Cardiac muscle cell (in vitro differentiated cells and primary cell): ENCODE results near the gene SLC4A1AP. TPM values are rescaled to one million over a fixed set of nuclear protein-coding genes. Genes with fewer than 3 reads are reported as not detected.

Experiments used
- DNase-seq, 2 donors: peaks; one replicate each; pipeline versions ENCODE4 v3.0.0 to v3.0.0-alpha.2; 2010 to 2017; ENCODE audit warnings: low read depth in 1 of 2, low spot score in 1 of 2
- H3K27ac ChIP-seq: fragments of 200-600 bp; sonication (generic); 2 replicates; pipeline ENCODE4 v1.5.1; 2016
- H3K27me3 ChIP-seq: fragments of 200-600 bp; sonication (generic); 2 replicates; pipeline ENCODE4 v1.6.0; 2016; ENCODE audit warnings: control low read depth
- H3K36me3 ChIP-seq: fragments of 200-600 bp; sonication (generic); 2 replicates; pipeline ENCODE4 v1.5.1; 2016; ENCODE audit warnings: control low read depth
- H3K4me1 ChIP-seq: fragments of 200-600 bp; sonication (generic); 2 replicates; pipeline ENCODE4 v1.8.1; 2017; ENCODE audit warnings: low read depth, mild to moderate bottlenecking, mixed run types
- H3K4me3 ChIP-seq: fragments of 200-600 bp; sonication (generic); 2 replicates; pipeline ENCODE4 v1.5.1; 2016; ENCODE audit warnings: mild to moderate bottlenecking
- H3K9me3 ChIP-seq: fragments of 200-600 bp; sonication (generic); 2 replicates; pipeline ENCODE4 v1.5.1; 2017; ENCODE audit warnings: low read depth, mild to moderate bottlenecking, control low read depth
- polyA plus RNA-seq: library from polyadenylated mRNA; unstranded; fragments of >200 nt; fragmentation: Nextera tagmentation; extraction: Ambion mirVana; gene quantifications from 2 replicates; pipeline ENCODE4 v1.2.1, GENCODE V29; 2016
- total RNA-seq: library from RNA; depleted of rRNA; stranded (reverse); fragments of >200 nt; gene quantifications from 2 replicates; pipeline ENCODE4 v1.2.3, GENCODE V29; 2016
- TF ChIP-seq, protein P1 (sequence below): IDR thresholded peaks from 2 replicates; pipeline ENCODE4 v1.5.1; 2012; ENCODE audit warnings: low read depth, mild to moderate bottlenecking, low read length

Gene SLC4A1AP
- total and polyA plus RNA-seq, 2 experiments from 2014 or later: 34.8 to 35.9 TPM

DNA sequence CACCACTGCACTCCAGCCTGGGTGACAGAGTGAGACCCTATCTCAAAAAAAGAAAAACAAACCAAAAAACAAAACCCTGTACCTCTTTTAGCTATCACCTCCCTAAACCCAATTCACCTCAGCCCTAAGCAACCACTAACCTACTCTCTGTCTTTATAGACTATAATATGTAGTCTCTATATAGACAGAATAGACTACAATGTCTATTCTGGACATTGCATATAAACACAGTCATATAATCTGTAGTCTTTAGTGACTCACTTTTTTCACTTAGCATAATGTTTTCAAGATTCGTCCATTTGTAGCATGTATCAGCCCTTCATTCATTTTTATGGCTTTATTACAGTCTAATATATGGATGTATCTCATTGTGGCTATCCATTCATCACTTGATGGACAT lies 70.6 kb downstream of the SLC4A1AP start:
- no peak overlapping the region for H3K4me3 ChIP-seq

DNA sequence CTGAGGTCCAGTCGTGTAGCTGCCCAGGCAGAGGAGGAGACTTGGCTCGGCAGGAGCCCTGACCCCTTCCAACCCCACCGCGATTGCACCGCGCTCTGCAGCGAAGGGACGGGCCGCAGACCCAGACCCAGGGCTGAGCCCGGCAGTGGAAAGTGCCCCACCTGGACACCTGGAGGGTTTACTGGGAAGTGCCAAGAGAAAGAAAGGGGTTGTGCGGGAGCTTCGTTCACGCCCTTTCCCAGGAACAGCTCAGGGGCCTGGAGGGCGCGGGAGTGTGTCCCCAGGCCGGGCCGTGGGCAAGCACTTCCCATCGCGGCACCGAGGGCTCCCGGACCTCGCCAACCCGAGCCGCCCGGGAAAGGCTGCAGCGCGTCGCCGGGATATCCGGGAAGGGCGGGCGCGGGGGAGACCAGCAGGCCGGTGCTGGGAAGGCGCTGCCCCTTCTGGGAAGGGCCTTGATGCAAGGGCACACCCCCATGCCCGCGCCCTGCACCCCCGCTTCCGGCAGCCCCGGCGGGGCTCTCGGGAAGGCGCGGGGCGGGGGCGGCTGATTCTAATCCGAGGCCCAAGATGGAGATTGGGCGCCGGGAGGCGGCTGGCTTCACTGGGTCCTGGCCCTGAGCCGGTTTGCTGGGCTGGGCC lies 71.7 kb downstream of the SLC4A1AP start:
- no peak overlapping the region for H3K27ac ChIP-seq
- TF ChIP-seq, protein P1, sequence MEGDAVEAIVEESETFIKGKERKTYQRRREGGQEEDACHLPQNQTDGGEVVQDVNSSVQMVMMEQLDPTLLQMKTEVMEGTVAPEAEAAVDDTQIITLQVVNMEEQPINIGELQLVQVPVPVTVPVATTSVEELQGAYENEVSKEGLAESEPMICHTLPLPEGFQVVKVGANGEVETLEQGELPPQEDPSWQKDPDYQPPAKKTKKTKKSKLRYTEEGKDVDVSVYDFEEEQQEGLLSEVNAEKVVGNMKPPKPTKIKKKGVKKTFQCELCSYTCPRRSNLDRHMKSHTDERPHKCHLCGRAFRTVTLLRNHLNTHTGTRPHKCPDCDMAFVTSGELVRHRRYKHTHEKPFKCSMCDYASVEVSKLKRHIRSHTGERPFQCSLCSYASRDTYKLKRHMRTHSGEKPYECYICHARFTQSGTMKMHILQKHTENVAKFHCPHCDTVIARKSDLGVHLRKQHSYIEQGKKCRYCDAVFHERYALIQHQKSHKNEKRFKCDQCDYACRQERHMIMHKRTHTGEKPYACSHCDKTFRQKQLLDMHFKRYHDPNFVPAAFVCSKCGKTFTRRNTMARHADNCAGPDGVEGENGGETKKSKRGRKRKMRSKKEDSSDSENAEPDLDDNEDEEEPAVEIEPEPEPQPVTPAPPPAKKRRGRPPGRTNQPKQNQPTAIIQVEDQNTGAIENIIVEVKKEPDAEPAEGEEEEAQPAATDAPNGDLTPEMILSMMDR: no peak
- peaks cover 7% of the 10 kb centered on the region for H3K27me3 ChIP-seq
- no peaks in the 10 kb centered on the region for H3K36me3 ChIP-seq
- peak overlapping the region; percentile 22 for H3K4me3 ChIP-seq
- no peaks in the 10 kb centered on the region for H3K9me3 ChIP-seq
- peak; percentile 48 to 90 for DNase-seq
- peaks cover 8% of the 10 kb centered on the region for H3K4me1 ChIP-seq

More for the DNA sequence above, 70.6 kb downstream of the SLC4A1AP start:
- DNase-seq: no peak
- no peak overlapping the region for H3K27ac ChIP-seq
- TF ChIP-seq, protein P1: no peak
- H3K27me3 ChIP-seq: peaks cover 7% of the 10 kb centered on the region
- peaks cover 8% of the 10 kb centered on the region for H3K4me1 ChIP-seq
- H3K36me3 ChIP-seq: no peaks in the 10 kb centered on the region
- H3K9me3 ChIP-seq: no peaks in the 10 kb centered on the region

DNA sequence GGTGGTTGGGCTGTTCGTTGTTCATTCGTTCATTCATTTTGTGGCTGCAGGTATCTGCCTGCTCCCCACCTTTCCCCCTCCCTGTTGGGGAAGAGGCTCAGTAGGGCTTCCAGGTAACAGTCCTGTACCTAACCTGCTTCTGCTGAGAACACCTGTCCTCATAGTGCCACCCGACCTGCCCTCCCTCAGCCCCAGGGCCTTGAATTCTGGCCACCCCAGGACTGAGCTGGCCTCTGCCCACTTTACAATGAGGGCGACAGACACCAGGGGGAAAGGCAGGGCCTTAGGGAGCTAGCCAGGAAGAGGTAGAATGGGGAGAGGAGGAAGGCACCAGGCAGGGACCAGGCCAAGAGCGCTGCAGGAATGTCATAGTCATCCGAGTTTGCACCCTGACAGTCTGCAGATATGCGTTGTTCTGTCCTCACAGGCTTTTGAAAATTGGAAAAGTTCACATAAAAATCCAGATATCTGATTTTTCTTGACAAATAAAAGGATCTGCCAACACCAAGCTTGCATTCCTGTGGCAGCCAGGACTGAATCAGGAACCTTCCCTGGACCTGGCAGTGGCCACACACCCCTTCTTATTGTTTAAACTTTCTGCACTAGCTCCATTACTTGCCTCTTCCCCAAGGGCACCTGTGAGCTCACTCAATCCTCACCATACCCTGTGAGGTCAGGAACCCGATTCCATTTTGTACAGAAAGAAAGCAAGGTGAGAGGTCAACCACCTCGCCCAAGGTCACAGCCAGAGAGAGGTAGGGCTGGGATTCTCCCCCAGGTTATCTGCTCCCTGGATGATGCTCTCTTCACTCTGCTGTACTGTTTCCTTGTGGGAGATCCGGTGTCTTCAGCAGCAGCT lies 72.6 kb downstream of the SLC4A1AP start:
- Histone ChIP-seq H3K4me3 (no peak overlapping the region), H3K4me1 (peaks cover 8% of the 10 kb centered on the region), H3K27ac (no peak overlapping the region), H3K27me3 (peaks cover 7% of the 10 kb centered on the region), H3K9me3 (no peaks in the 10 kb centered on the region), H3K36me3 (no peaks in the 10 kb centered on the region)
- TF ChIP-seq, protein P1: no peak
- DNase-seq: peak in 1 of 2 donors; percentile 26

DNA sequence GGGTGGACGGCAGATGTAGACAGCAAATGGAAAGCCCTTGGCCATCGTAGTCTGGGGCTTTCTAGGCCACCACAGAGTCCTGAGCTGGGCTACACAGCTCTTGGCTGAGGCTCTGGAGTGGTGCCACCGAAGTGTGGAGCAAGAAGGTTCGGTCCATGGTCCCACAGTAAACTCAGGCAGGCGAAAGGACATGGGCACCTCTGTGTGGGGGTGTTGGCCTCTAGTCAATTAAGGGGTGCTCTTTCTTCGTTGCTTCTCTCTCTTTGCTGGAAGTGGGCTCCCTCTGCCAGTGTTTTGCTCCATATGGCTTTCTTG lies 73.2 kb downstream of the SLC4A1AP start:
- H3K36me3 ChIP-seq: no peaks in the 10 kb centered on the region
- H3K27ac ChIP-seq: no peak overlapping the region

DNA sequence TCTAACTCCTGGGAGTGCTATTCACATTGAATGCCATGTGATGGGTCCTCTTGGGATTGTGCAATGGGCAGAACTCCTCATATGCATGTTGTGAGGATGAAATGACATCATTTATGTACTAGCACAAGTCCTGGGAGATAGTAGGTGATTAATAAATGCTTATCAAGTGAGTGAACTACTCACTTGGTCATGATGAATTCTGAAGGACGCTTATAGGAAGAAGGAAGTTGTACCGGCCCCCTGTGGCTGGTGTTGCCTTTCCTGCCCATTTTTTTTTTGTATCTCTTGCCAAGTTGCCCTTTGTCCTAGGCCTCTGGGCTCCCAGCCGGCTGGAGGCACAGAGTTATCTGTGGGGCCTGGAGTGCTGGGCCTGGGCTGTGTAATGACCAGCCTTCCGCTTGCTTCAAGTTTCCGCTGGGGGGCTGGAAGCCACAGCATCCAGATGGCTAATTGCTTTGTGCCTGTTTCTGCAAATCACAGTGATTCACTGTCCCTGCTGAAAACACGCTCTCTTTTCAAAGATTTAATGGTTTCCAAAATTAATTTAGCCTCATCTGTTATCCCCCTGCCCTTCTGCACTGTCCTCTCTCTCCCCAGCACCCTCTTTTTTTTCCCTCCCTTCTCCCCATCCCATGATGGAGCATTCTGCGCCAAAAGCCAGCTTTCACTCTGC lies 74.1 kb downstream of the SLC4A1AP start:
- peak in 1 of 2 donors; percentile 93 for DNase-seq
- Histone ChIP-seq H3K9me3 (no peaks in the 10 kb centered on the region), H3K27ac (no peak overlapping the region)

More for the DNA sequence above, 73.2 kb downstream of the SLC4A1AP start:
- TF ChIP-seq, protein P1: no peak
- H3K27me3 ChIP-seq: peaks cover 7% of the 10 kb centered on the region
- H3K4me1 ChIP-seq: peaks cover 8% of the 10 kb centered on the region
- no peak for DNase-seq
- no peak overlapping the region for H3K4me3 ChIP-seq
- no peaks in the 10 kb centered on the region for H3K9me3 ChIP-seq

More for the DNA sequence above, 74.1 kb downstream of the SLC4A1AP start:
- H3K4me3 ChIP-seq: no peak overlapping the region
- H3K4me1 ChIP-seq: peaks cover 8% of the 10 kb centered on the region
- peaks cover 7% of the 10 kb centered on the region for H3K27me3 ChIP-seq
- TF ChIP-seq, protein P1: peak; percentile 32
- H3K36me3 ChIP-seq: no peaks in the 10 kb centered on the region
